GM23338 (cell line): Measurements from ENCODE around the gene AGPAT3. TPM values are rescaled to one million over a fixed set of nuclear protein-coding genes. Genes with fewer than 3 reads are reported as not detected.

Experiments used
- ATAC-seq: fragments of 200-7000 bp; cut with Tn5 transposase; 3 replicates; pipeline ENCODE4 v1.9.1; 2020
- DNase-seq: peaks from one replicate; pipeline ENCODE4 v3.0.0-alpha.2; 2015; ENCODE audit warnings: low spot score
- H2AFZ ChIP-seq: fragments of 200-600 bp; sonication (generic); 2 replicates; pipeline ENCODE4 v1.8.0; 2016; ENCODE audit warnings: antibody characterized with exemption, mild to moderate bottlenecking, moderate library complexity
- H3F3A ChIP-seq: fragments of 200-600 bp; sonication (generic); replicated peaks from 2 replicates; pipeline ENCODE4 v1.8.0; 2017; ENCODE audit warnings: antibody characterized with exemption, mixed run types, low read depth
- H3K27ac ChIP-seq: fragments of 200-600 bp; sonication (generic); 2 replicates; pipeline ENCODE4 v1.6.1; 2016; ENCODE audit warnings: low read depth
- H3K27me3 ChIP-seq: fragments of 200-600 bp; sonication (generic); 2 replicates; pipeline ENCODE4 v1.8.0; 2016; ENCODE audit warnings: mild to moderate bottlenecking, mixed run types, moderate library complexity; ENCODE audit not compliant: insufficient read depth
- H3K36me3 ChIP-seq: fragments of 200-600 bp; sonication (generic); 2 replicates; pipeline ENCODE4 v1.8.0; 2016; ENCODE audit warnings: mild to moderate bottlenecking; ENCODE audit not compliant: insufficient read depth
- H3K4me1 ChIP-seq: fragments of 200-600 bp; sonication (generic); 2 replicates; pipeline ENCODE4 v1.8.0; 2016; ENCODE audit warnings: mild to moderate bottlenecking, moderate library complexity; ENCODE audit not compliant: insufficient read depth
- H3K4me2 ChIP-seq: fragments of 200-600 bp; sonication (generic); 2 replicates; pipeline ENCODE4 v1.7.1; 2017; ENCODE audit warnings: mixed run types
- H3K4me3 ChIP-seq: fragments of 200-600 bp; sonication (generic); 2 replicates; pipeline ENCODE4 v1.6.1; 2016; ENCODE audit warnings: mixed run types
- H3K79me2 ChIP-seq: fragments of 200-600 bp; sonication (generic); replicated peaks from 2 replicates; pipeline ENCODE4 v1.8.0; 2017; ENCODE audit warnings: mild to moderate bottlenecking; ENCODE audit not compliant: insufficient read depth
- H3K9me2 ChIP-seq: fragments of 200-600 bp; sonication (generic); 2 replicates; pipeline ENCODE4 v1.8.0; 2017; ENCODE audit not compliant: insufficient read depth
- H4K20me1 ChIP-seq: fragments of 200-600 bp; sonication (generic); replicated peaks from 2 replicates; pipeline ENCODE4 v1.8.0; 2017; ENCODE audit warnings: mild to moderate bottlenecking; ENCODE audit not compliant: insufficient read depth
- H3K27ac Mint-ChIP-seq: 2 replicates; pipeline ENCODE4 v1.8.0; 2020; ENCODE audit warnings: inconsistent platforms, mild to moderate bottlenecking, moderate library complexity, mixed read lengths
- H3K27me3 Mint-ChIP-seq: 3 replicates; pipeline ENCODE4 v1.8.0; 2022; ENCODE audit warnings: low read depth, mild to moderate bottlenecking, moderate library complexity, mixed read lengths, inconsistent platforms; ENCODE audit not compliant: insufficient read depth, poor library complexity
- H3K36me3 Mint-ChIP-seq: 3 replicates; pipeline ENCODE4 v1.8.0; 2021; ENCODE audit warnings: low read depth, mild to moderate bottlenecking, inconsistent platforms, moderate library complexity, mixed read lengths
- H3K4me1 Mint-ChIP-seq: 3 replicates; pipeline ENCODE4 v1.8.0; 2020; ENCODE audit warnings: mild to moderate bottlenecking, inconsistent platforms, mixed read lengths
- H3K4me3 Mint-ChIP-seq: 3 replicates; pipeline ENCODE4 v1.8.0; 2021; ENCODE audit warnings: moderate library complexity, mild to moderate bottlenecking, inconsistent platforms, mixed read lengths
- H3K9me3 Mint-ChIP-seq: 3 replicates; pipeline ENCODE4 v1.8.0; 2020; ENCODE audit warnings: moderate library complexity, mild to moderate bottlenecking, inconsistent platforms, mixed read lengths
- CREB1 ChIP-seq: fragments of 250-450 bp; sonication (Bioruptor Pico); IDR thresholded peaks from 2 replicates; pipeline ENCODE4 v1.5.0; 2020; ENCODE audit warnings: low read depth, mild to moderate bottlenecking, moderate library complexity
- CTCF ChIP-seq, 2 experiments: fragments of 200-600 bp in 1 of 2; sonication (generic) in 1 of 2; conservative IDR thresholded peaks; 2 replicates each; pipeline versions ENCODE4 v1.5.1 to v1.6.1; 2016 to 2017; ENCODE audit warnings: antibody characterized with exemption in 2 of 2, low read depth in 2 of 2, mild to moderate bottlenecking in 2 of 2, moderate library complexity in 1 of 2
- ETS1 ChIP-seq: IDR thresholded peaks from 2 replicates; pipeline ENCODE4 v1.6.1; 2016; ENCODE audit warnings: antibody characterized with exemption
- REST ChIP-seq: IDR thresholded peaks from one replicate; pipeline ENCODE4 v1.6.1; 2018; ENCODE audit warnings: antibody characterized with exemption; ENCODE audit not compliant: unreplicated experiment
- STAT1 ChIP-seq: IDR thresholded peaks from one replicate; pipeline ENCODE4 v1.6.1; 2016; ENCODE audit warnings: antibody characterized with exemption; ENCODE audit not compliant: unreplicated experiment
- ZNF462 ChIP-seq: fragments of 250-450 bp; sonication (Bioruptor Pico); IDR thresholded peaks from 2 replicates; pipeline ENCODE4 v1.5.0; 2020; ENCODE audit warnings: mild to moderate bottlenecking, moderate library complexity
- polyA plus RNA-seq: library from polyadenylated mRNA; unstranded; fragments of >200 nt; fragmentation: Nextera tagmentation; extraction: Ambion mirVana; gene quantifications from 2 replicates; pipeline ENCODE4 v1.2.1, GENCODE V29; 2016
- total RNA-seq: library from RNA; depleted of rRNA; stranded (reverse); fragments of >200 nt; shearing (Covaris generic); gene quantifications from 2 replicates; pipeline ENCODE4 v1.2.3, GENCODE V29; 2014

AGPAT3 gene
- total and polyA plus RNA-seq, 2 experiments from 2014 or later, result 2.1 to 6.1 TPM

- H3K36me3 ChIP-seq, result no peaks in the 10 kb centered on the region
- no peak overlapping the region for H3K4me2 ChIP-seq
- Mint-ChIP-seq H3K4me1 (no peaks in the 10 kb centered on the region), H3K9me3 (peaks cover 3% of the 10 kb centered on the region; the same call in 2 of the 3 replicates), H3K27ac (no peak overlapping the region), H3K4me3 (no peak overlapping the region), H3K27me3 (peaks cover 8% of the 10 kb centered on the region), H3K36me3 (no peaks in the 10 kb centered on the region; the same call in 2 of the 3 replicates)
- no peaks in the 10 kb centered on the region for H3K79me2 ChIP-seq
- H3F3A ChIP-seq, result no peaks in the 10 kb centered on the region
- H2AFZ ChIP-seq, result no peak overlapping the region
- no peak overlapping the region for H3K4me3 ChIP-seq
- TF ChIP-seq STAT1, result no peak
- TF ChIP-seq REST, result no peak
- no peak for TF ChIP-seq ETS1
- no peak for TF ChIP-seq CREB1 (CRISPR knock-in tag)
- no peak for TF ChIP-seq ZNF462
- no peak for TF ChIP-seq CTCF (conservative IDR thresholded peaks at IDR 0.05; ENCODE audit: low read depth in 2 of 2)
- no peaks in the 10 kb centered on the region for H3K27me3 ChIP-seq
- DNase-seq, result no peak
- no peaks in the 10 kb centered on the region for H4K20me1 ChIP-seq
- H3K9me2 ChIP-seq, result no peaks in the 10 kb centered on the region
- H3K4me1 ChIP-seq, result no peaks in the 10 kb centered on the region
- ATAC-seq, result no peak
- H3K27ac ChIP-seq, result no peak overlapping the region
Measured at GRCh38 chr21:43832648-43833047, 32.4 kb upstream of the AGPAT3 start.
